Naive thymus-derived CD4-positive, alpha-beta T cell (primary cell): ENCODE results near the gene ZNF469. TPM values are rescaled to one million over a fixed set of nuclear protein-coding genes. Genes with fewer than 3 reads are reported as not detected.

Experiments
- ATAC-seq: fragments of 150-1000 bp; cut with Tn5 transposase; 2 replicates; pipeline ENCODE4 v1.10.0; 2021; ENCODE audit warnings: mild to moderate bottlenecking, moderate library complexity
- CTCF ChIA-PET: fragments of 350-600 bp; sonication (Branson Sonifier 250); formaldehyde crosslinking; loops from one replicate; lab custom pipeline; 2021; ENCODE audit warnings: antibody characterized with exemption; lab: Charles Lee
- POLR2A ChIA-PET: fragments of 350-600 bp; sonication (Branson Sonifier 250); formaldehyde crosslinking; loops from one replicate; lab custom pipeline; 2021; ENCODE audit warnings: antibody characterized with exemption, inconsistent platforms; lab: Charles Lee
- DNase-seq, 9 donors: peaks; one replicate each; pipeline versions ENCODE4 v3.0.0 to v3.0.0-alpha.2; 2020 to 2022; ENCODE audit warnings: mixed read lengths in 1 of 9
- H3K27ac ChIP-seq: one replicate; pipeline ENCODE4 v1.7.0; 2013; ENCODE audit warnings: mild to moderate bottlenecking, low read depth, low read length, moderate library complexity
- H3K27me3 ChIP-seq, 2 donors: one replicate each; pipeline ENCODE4 v1.7.0; 2013; ENCODE audit warnings: low read length in 2 of 2, mild to moderate bottlenecking in 2 of 2, moderate library complexity in 2 of 2; ENCODE audit not compliant: control insufficient read depth in 2 of 2, insufficient read depth in 2 of 2
- H3K36me3 ChIP-seq, 3 experiments: 1 replicate in 2 of 3; 2 replicates in 1 of 3; pipeline ENCODE4 v1.7.0; 2013; ENCODE audit warnings: low read length in 3 of 3, mild to moderate bottlenecking in 3 of 3, moderate library complexity in 1 of 3; ENCODE audit not compliant: insufficient read depth in 3 of 3, control insufficient read depth in 2 of 3
- H3K4me1 ChIP-seq, 2 donors: one replicate each; pipeline ENCODE4 v1.7.0; 2013; ENCODE audit warnings: low read length in 2 of 2, mild to moderate bottlenecking in 2 of 2, moderate library complexity in 1 of 2; ENCODE audit not compliant: control insufficient read depth in 2 of 2, insufficient read depth in 2 of 2
- H3K4me3 ChIP-seq: 2 replicates; pipeline ENCODE4 v1.7.0; 2013; ENCODE audit warnings: mild to moderate bottlenecking, low read length
- H3K9me3 ChIP-seq, 3 experiments: 1 replicate in 2 of 3; 2 replicates in 1 of 3; pipeline ENCODE4 v1.7.0; 2013; ENCODE audit warnings: low read length in 3 of 3; ENCODE audit not compliant: control insufficient read depth in 2 of 3
- H3K27ac Mint-ChIP-seq, 9 donors: one replicate each; pipeline ENCODE4 v1.8.0; 2020 to 2022; ENCODE audit warnings: mixed read lengths in 9 of 9, mild to moderate bottlenecking in 8 of 9, moderate library complexity in 5 of 9, inconsistent platforms in 2 of 9
- H3K27me3 Mint-ChIP-seq, 5 donors: one replicate each; pipeline ENCODE4 v1.8.0; 2021 to 2022; ENCODE audit warnings: mixed read lengths in 5 of 5, mild to moderate bottlenecking in 1 of 5
- H3K36me3 Mint-ChIP-seq, 5 donors: one replicate each; pipeline ENCODE4 v1.8.0; 2020 to 2022; ENCODE audit warnings: mixed read lengths in 5 of 5, mild to moderate bottlenecking in 3 of 5, inconsistent platforms in 1 of 5
- H3K4me1 Mint-ChIP-seq, 7 donors: one replicate each; pipeline ENCODE4 v1.8.0; 2020 to 2022; ENCODE audit warnings: mixed read lengths in 7 of 7, mild to moderate bottlenecking in 3 of 7, inconsistent platforms in 1 of 7
- H3K4me3 Mint-ChIP-seq, 10 donors: one replicate each; pipeline ENCODE4 v1.8.0; 2020 to 2022; ENCODE audit warnings: mild to moderate bottlenecking in 10 of 10, mixed read lengths in 10 of 10, moderate library complexity in 6 of 10, inconsistent platforms in 2 of 10
- H3K9me3 Mint-ChIP-seq, 11 donors: one replicate each; pipeline ENCODE4 v1.8.0; 2020 to 2022; ENCODE audit warnings: mixed read lengths in 11 of 11, mild to moderate bottlenecking in 4 of 11, inconsistent platforms in 1 of 11, moderate library complexity in 1 of 11
- intact Hi-C, 2 donors: fragments of 100-400 bp; cut with micrococcal nuclease; formaldehyde crosslinking; loops; one replicate each; pipeline ENCODE4 v1.15.1; 2023
- polyA plus RNA-seq, 2 donors: library from polyadenylated mRNA; unstranded; fragments of 300-500 nt; fragmentation: Illumina TruSeq; gene quantifications; one replicate each; pipeline ENCODE4 v1.2.3, GENCODE V29; 2021
- total RNA-seq, 6 experiments: library from RNA in 5 of 6; stranded (reverse) in 5 of 6; gene quantifications; 1 replicate in 5 of 6; 2 replicates in 1 of 6; pipeline ENCODE4 v1.2.3 and lab custom pipeline; 2021 to 2026

Gene ZNF469
- total and polyA plus RNA-seq, 7 experiments from 2014 or later = 0.07 to 1.6 (median 1.1) TPM; not detected in 1

DNA sequence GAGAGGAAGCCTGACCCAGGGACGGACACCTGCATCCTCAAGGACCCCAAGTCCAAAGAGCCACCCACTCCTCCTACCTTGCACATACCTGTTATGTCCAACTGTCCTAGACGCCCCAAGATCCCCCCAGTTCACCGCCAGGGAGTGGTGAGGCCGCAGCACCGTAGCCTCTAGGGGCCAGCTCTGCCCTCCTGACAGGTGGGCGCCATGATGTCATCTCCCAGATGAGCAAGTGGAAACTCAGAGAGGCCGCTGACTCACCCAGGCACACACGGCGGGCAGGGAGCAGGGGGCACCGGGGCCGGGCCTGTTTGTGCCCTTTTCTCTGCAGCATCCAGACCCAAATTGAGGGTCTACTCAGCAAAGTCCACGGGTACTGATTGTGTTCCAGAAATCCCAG lies 4.8 kb upstream of the ZNF469 start:
- no peak for DNase-seq
- no peaks in the 10 kb centered on the region for H3K4me1 ChIP-seq
- H3K4me3 Mint-ChIP-seq = no peak overlapping the region
- H3K36me3 ChIP-seq = no peaks in the 10 kb centered on the region
- no peaks in the 10 kb centered on the region for H3K27me3 ChIP-seq
- POLR2A ChIA-PET = no interaction called here
- no peaks in the 10 kb centered on the region for H3K36me3 Mint-ChIP-seq
- intact Hi-C loops = no loop called here
- H3K27me3 Mint-ChIP-seq = peaks cover 7 to 25% (median 14%) of the 10 kb centered on the region in 5 donors
- no peak overlapping the region for H3K27ac ChIP-seq
- H3K4me1 Mint-ChIP-seq = peaks cover 0 to 5% (median 0%) of the 10 kb centered on the region in 7 donors
- no peaks in the 10 kb centered on the region for H3K9me3 ChIP-seq
- H3K4me3 ChIP-seq = no peak overlapping the region
- CTCF ChIA-PET = no interaction called here
- no peak for ATAC-seq
- peaks cover 0 to 2% (median 0%) of the 10 kb centered on the region in 11 donors for H3K9me3 Mint-ChIP-seq
- H3K27ac Mint-ChIP-seq = no peak overlapping the region

DNA sequence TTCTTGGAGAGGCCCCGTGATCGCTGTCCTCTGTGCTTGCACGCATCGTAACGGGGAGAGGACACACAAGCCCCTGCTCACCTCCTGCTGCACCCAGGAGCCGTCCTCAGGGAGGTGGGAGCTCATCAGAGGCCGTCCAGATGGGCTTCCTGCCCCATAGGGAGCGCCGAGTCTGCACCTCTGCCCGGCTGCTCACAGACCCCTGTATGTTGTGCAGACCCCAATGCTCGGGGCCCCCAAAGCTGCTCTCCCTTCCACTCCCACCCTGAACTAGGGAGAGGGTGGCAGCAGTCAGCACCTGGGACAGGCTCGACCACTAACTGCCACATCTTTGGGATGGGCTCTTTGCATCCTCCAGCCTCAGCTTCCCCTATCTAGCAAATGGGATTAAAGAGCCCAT lies 4.4 kb upstream of the ZNF469 start:
- Mint-ChIP-seq H3K9me3 (peaks cover 0 to 2% (median 0%) of the 10 kb centered on the region in 11 donors), H3K4me1 (peaks cover 0 to 5% (median 0%) of the 10 kb centered on the region in 7 donors), H3K4me3 (no peak overlapping the region), H3K27ac (no peak overlapping the region), H3K36me3 (no peaks in the 10 kb centered on the region), H3K27me3 (peaks cover 7 to 25% (median 14%) of the 10 kb centered on the region in 5 donors)
- Histone ChIP-seq H3K4me3 (no peak overlapping the region), H3K36me3 (no peaks in the 10 kb centered on the region), H3K27ac (no peak overlapping the region), H3K27me3 (no peaks in the 10 kb centered on the region), H3K4me1 (no peaks in the 10 kb centered on the region), H3K9me3 (no peaks in the 10 kb centered on the region)
- no peak for ATAC-seq
- DNase-seq = no peak
- POLR2A ChIA-PET = no interaction called here
- intact Hi-C loops = no loop called here
- CTCF ChIA-PET = no interaction called here

DNA sequence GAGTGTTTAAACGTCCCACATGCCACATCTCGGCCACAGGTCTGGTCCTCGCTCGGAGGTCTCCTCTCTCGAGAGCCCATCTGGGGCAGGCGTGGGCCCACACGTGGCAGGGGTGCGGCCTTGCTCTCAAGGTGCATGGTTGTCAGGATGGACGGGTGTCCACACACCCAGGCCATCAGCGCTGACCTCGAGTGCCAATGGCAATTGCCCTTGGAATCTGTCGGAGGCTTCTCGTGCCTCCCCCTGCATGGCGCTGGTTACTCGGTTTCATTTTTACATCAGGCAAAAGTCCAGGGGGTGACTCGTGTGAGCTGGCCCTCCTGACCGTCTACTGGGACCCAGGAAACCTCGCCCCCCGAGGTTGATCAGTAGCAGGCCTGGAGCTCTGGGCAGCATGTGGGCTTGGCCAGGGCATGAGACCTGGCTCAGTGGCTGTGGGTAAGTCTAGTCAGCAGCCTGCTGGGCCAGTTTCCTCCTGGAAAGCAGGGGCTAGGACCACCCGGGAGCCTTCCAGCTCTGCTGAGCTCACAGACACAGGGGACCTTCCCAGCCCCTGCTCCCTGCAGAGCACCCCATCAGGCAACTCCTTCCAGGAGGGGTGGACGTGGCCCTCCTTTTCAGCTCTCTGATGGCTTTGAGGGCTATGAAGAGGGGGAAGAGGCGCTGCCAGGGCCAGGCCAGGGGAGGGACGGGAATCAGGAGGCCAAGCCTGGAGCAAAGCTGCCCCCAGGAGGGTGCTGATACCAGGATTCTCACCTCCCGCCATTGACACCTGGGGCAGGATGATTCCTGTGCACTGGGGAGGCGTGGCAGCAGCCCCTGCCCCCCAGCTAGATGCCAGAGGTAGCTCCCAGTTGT lies 3.7 kb upstream of the ZNF469 start:
- Histone ChIP-seq H3K9me3 (no peaks in the 10 kb centered on the region), H3K27ac (no peak overlapping the region)
- H3K36me3 Mint-ChIP-seq = no peaks in the 10 kb centered on the region

DNA sequence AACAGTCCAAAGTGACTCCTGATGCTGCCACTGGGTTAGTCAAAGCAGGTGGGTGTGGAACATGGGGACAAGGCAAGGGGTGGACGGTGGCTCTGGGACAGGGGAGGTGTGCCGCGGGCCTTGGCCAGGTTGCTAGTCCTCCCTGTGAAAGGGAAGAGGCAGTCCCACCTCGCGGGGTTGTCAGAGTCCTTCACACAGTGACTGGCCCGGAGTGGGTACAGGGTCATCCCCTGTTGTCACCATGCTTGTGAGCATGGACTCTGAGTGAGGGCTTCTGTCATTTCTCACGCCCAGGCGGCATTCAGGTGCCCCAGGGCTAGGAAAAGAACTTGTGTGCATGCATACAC lies 3.1 kb upstream of the ZNF469 start:
- intact Hi-C loops = no loop called here
- DNase-seq (no peak), ATAC-seq (no peak)
- POLR2A ChIA-PET = no interaction called here
- no peak overlapping the region for H3K4me3 Mint-ChIP-seq
- no peak overlapping the region for H3K4me3 ChIP-seq
- H3K36me3 Mint-ChIP-seq = no peaks in the 10 kb centered on the region
- no peak overlapping the region for H3K27ac Mint-ChIP-seq
- H3K4me1 ChIP-seq = no peaks in the 10 kb centered on the region
- peaks cover 0 to 2% (median 0%) of the 10 kb centered on the region in 11 donors for H3K9me3 Mint-ChIP-seq
- no peaks in the 10 kb centered on the region for H3K9me3 ChIP-seq
- no peak overlapping the region for H3K27ac ChIP-seq
- H3K27me3 Mint-ChIP-seq = peaks cover 12 to 32% (median 15%) of the 10 kb centered on the region in 5 donors
- H3K36me3 ChIP-seq = no peaks in the 10 kb centered on the region
- CTCF ChIA-PET = no interaction called here
- H3K4me1 Mint-ChIP-seq = peaks cover 0 to 10% (median 0%) of the 10 kb centered on the region in 7 donors
- H3K27me3 ChIP-seq = peaks cover 0 to 3% of the 10 kb centered on the region in 2 donors

More for the DNA sequence above, 3.7 kb upstream of the ZNF469 start:
- Histone ChIP-seq H3K27me3 (peaks cover 0 to 3% of the 10 kb centered on the region in 2 donors), H3K4me1 (no peaks in the 10 kb centered on the region), H3K36me3 (no peaks in the 10 kb centered on the region), H3K4me3 (no peak overlapping the region)
- POLR2A ChIA-PET = no interaction called here
- H3K27ac Mint-ChIP-seq = no peak overlapping the region
- intact Hi-C loops = no loop called here
- H3K4me1 Mint-ChIP-seq = peaks cover 0 to 7% (median 0%) of the 10 kb centered on the region in 7 donors
- no peak overlapping the region for H3K4me3 Mint-ChIP-seq
- peaks cover 0 to 2% (median 0%) of the 10 kb centered on the region in 11 donors for H3K9me3 Mint-ChIP-seq
- DNase-seq = no peak
- CTCF ChIA-PET = no interaction called here
- ATAC-seq = no peak
- peaks cover 9 to 27% (median 12%) of the 10 kb centered on the region in 5 donors for H3K27me3 Mint-ChIP-seq

GRCh38 chr16:88380099-88380498 lies 2.7 kb upstream of the ZNF469 start:
- Histone ChIP-seq H3K36me3 (no peaks in the 10 kb centered on the region), H3K9me3 (no peaks in the 10 kb centered on the region), H3K4me3 (no peak overlapping the region), H3K27ac (no peak overlapping the region), H3K4me1 (no peaks in the 10 kb centered on the region), H3K27me3 (peaks cover 0 to 3% of the 10 kb centered on the region in 2 donors)
- Mint-ChIP-seq H3K36me3 (no peaks in the 10 kb centered on the region), H3K9me3 (peaks cover 0 to 2% (median 0%) of the 10 kb centered on the region in 11 donors), H3K4me1 (peaks cover 0 to 15% (median 3%) of the 10 kb centered on the region in 7 donors), H3K27me3 (peaks cover 17 to 36% (median 20%) of the 10 kb centered on the region in 5 donors), H3K4me3 (no peak overlapping the region), H3K27ac (no peak overlapping the region)
- intact Hi-C loops = no loop called here
- ChIA-PET CTCF (no interaction called here), POLR2A (no interaction called here)
- ATAC-seq (no peak), DNase-seq (no peak)

DNA sequence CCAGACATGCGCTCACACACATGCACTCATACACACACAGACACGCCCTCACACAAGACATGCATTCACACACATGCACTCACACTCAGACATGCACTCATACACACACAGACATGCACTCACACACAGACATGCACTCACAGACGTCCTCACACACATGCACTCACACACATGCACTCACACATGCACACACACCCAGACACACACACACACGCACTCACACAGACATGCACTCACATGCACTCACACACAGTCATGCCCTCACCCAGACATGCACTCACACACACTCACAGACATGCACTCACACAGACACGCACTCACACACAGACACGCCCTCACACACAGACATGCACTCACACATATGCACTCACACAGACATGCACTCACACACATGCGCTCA lies 2.1 kb upstream of the ZNF469 start:
- ATAC-seq (no peak), DNase-seq (no peak)
- peaks cover 0 to 2% (median 0%) of the 10 kb centered on the region in 11 donors for H3K9me3 Mint-ChIP-seq
- intact Hi-C loops = no loop called here
- H3K4me3 ChIP-seq = no peak overlapping the region
- no peaks in the 10 kb centered on the region for H3K36me3 ChIP-seq
- no peak overlapping the region for H3K27ac ChIP-seq
- H3K27me3 Mint-ChIP-seq = peaks cover 19 to 36% (median 24%) of the 10 kb centered on the region in 5 donors
- no peak overlapping the region for H3K27ac Mint-ChIP-seq
- H3K27me3 ChIP-seq = peaks cover 0 to 3% of the 10 kb centered on the region in 2 donors
- CTCF ChIA-PET = no interaction called here
- H3K4me1 ChIP-seq = no peaks in the 10 kb centered on the region
- POLR2A ChIA-PET = no interaction called here
- H3K36me3 Mint-ChIP-seq = no peaks in the 10 kb centered on the region
- no peak overlapping the region for H3K4me3 Mint-ChIP-seq
- H3K4me1 Mint-ChIP-seq = peaks cover 0 to 15% (median 3%) of the 10 kb centered on the region in 7 donors
- H3K9me3 ChIP-seq = no peaks in the 10 kb centered on the region
